Activated T-helper 1 cell treated with anti-CD3 and anti-CD28 coated beads, Interleukin-12 subunit alpha, Interleukin-12 subunit beta, Interleukin-2, Interleukin-4 antibody, amounts not matched to agents 30 ng/mL and 10 ng/mL and 1 ng/mL, durations not matched to agents 14 hours and 24 hours and 36 hours (primary cell): ENCODE results near the gene FBXW4. TPM values are rescaled to one million over a fixed set of nuclear protein-coding genes. Genes with fewer than 3 reads are reported as not detected.

Source experiments
- DNase-seq: peaks from one replicate; pipeline ENCODE4 v3.0.0; 2021; ENCODE audit warnings: low spot score
- H3K27ac Mint-ChIP-seq: one replicate; pipeline ENCODE4 v1.8.0; 2021; ENCODE audit warnings: mild to moderate bottlenecking, mixed read lengths
- H3K27me3 Mint-ChIP-seq: one replicate; pipeline ENCODE4 v1.8.0; 2022; ENCODE audit warnings: mild to moderate bottlenecking, moderate library complexity, mixed read lengths; ENCODE audit not compliant: insufficient read depth
- H3K36me3 Mint-ChIP-seq: one replicate; pipeline ENCODE4 v1.8.0; 2021; ENCODE audit warnings: low read depth, mixed read lengths
- H3K4me1 Mint-ChIP-seq: one replicate; pipeline ENCODE4 v1.8.0; 2021; ENCODE audit warnings: low read depth, mixed read lengths
- H3K4me3 Mint-ChIP-seq: one replicate; pipeline ENCODE4 v1.8.0; 2021; ENCODE audit warnings: mild to moderate bottlenecking, moderate library complexity, mixed read lengths
- H3K9me3 Mint-ChIP-seq: one replicate; pipeline ENCODE4 v1.8.0; 2021; ENCODE audit warnings: mixed read lengths
- intact Hi-C: fragments of 100-400 bp; cut with micrococcal nuclease; formaldehyde crosslinking; loops from one replicate; pipeline ENCODE4 v1.15.1; 2024
- total RNA-seq: library from RNA; stranded (reverse); gene quantifications from 2 replicates; pipeline ENCODE4 v1.2.3, GENCODE V29; 2022

Gene FBXW4
- total RNA-seq, 1 donor from 2014 or later: 29.2 TPM

GRCh38 chr10:101691081-101691480 is 3.9 kb downstream of the FBXW4 start:
- H3K4me3 Mint-ChIP-seq: no peak overlapping the region
- no peaks in the 10 kb centered on the region for H3K9me3 Mint-ChIP-seq
- peaks cover 48% of the 10 kb centered on the region for H3K4me1 Mint-ChIP-seq
- no peak for DNase-seq
- intact Hi-C loops: loop anchor here (10.0 kb wide), 2 partner anchors 336 to 1316 kb away; partner anchors contain the start of gene BTRC
- no peaks in the 10 kb centered on the region for H3K27me3 Mint-ChIP-seq
- H3K36me3 Mint-ChIP-seq: peaks cover 26% of the 10 kb centered on the region
- H3K27ac Mint-ChIP-seq: no peak overlapping the region

- no peak overlapping the region for H3K4me3 Mint-ChIP-seq
- no peak overlapping the region for H3K27ac Mint-ChIP-seq
These were observed 4.5 kb downstream of the FBXW4 start for GRCh38 chr10:101690461-101690860.

GRCh38 chr10:101687071-101687658 is 7.8 kb downstream of the FBXW4 start:
- peaks cover 42% of the 10 kb centered on the region for H3K4me1 Mint-ChIP-seq
- peaks cover 35% of the 10 kb centered on the region for H3K36me3 Mint-ChIP-seq
- H3K27me3 Mint-ChIP-seq: no peaks in the 10 kb centered on the region
- no peak for DNase-seq
- H3K27ac Mint-ChIP-seq: no peak overlapping the region
- intact Hi-C loops: no loop called here
- no peak overlapping the region for H3K4me3 Mint-ChIP-seq
- H3K9me3 Mint-ChIP-seq: no peaks in the 10 kb centered on the region

More at GRCh38 chr10:101690461-101690860, 4.5 kb downstream of the FBXW4 start:
- H3K36me3 Mint-ChIP-seq: peaks cover 26% of the 10 kb centered on the region
- intact Hi-C loops: loop anchor here (10.0 kb wide), 2 partner anchors 336 to 1316 kb away; partner anchors contain the start of gene BTRC
- no peaks in the 10 kb centered on the region for H3K9me3 Mint-ChIP-seq
- H3K4me1 Mint-ChIP-seq: peaks cover 46% of the 10 kb centered on the region
- DNase-seq: no peak
- H3K27me3 Mint-ChIP-seq: no peaks in the 10 kb centered on the region

GRCh38 chr10:101686133-101686925 is 8.6 kb downstream of the FBXW4 start:
- Mint-ChIP-seq H3K36me3 (peaks cover 31% of the 10 kb centered on the region), H3K27me3 (no peaks in the 10 kb centered on the region), H3K27ac (no peak overlapping the region), H3K9me3 (no peaks in the 10 kb centered on the region), H3K4me1 (peaks cover 36% of the 10 kb centered on the region), H3K4me3 (no peak overlapping the region)
- no peak for DNase-seq
- intact Hi-C loops: no loop called here

- Mint-ChIP-seq H3K27ac (no peak overlapping the region), H3K27me3 (no peaks in the 10 kb centered on the region), H3K36me3 (peaks cover 24% of the 10 kb centered on the region), H3K9me3 (no peaks in the 10 kb centered on the region), H3K4me3 (no peak overlapping the region), H3K4me1 (peaks cover 28% of the 10 kb centered on the region)
- intact Hi-C loops: no loop called here
- no peak for DNase-seq
These were observed 10.2 kb downstream of the FBXW4 start for GRCh38 chr10:101684782-101685181.

- Mint-ChIP-seq H3K27ac (no peak overlapping the region), H3K9me3 (no peaks in the 10 kb centered on the region), H3K4me3 (no peak overlapping the region), H3K4me1 (peaks cover 19% of the 10 kb centered on the region), H3K36me3 (peaks cover 19% of the 10 kb centered on the region), H3K27me3 (no peaks in the 10 kb centered on the region)
- no peak for DNase-seq
- intact Hi-C loops: no loop called here
These were observed 11.7 kb downstream of the FBXW4 start for GRCh38 chr10:101683276-101683675.

GRCh38 chr10:101682172-101682825 is 12.7 kb downstream of the FBXW4 start:
- H3K27me3 Mint-ChIP-seq: no peaks in the 10 kb centered on the region
- peaks cover 12% of the 10 kb centered on the region for H3K36me3 Mint-ChIP-seq
- H3K9me3 Mint-ChIP-seq: no peaks in the 10 kb centered on the region
- no peak for DNase-seq
- intact Hi-C loops: no loop called here
- H3K4me1 Mint-ChIP-seq: peaks cover 19% of the 10 kb centered on the region
- H3K4me3 Mint-ChIP-seq: no peak overlapping the region
- no peak overlapping the region for H3K27ac Mint-ChIP-seq

GRCh38 chr10:101676565-101676964 is 18.4 kb downstream of the FBXW4 start:
- Mint-ChIP-seq H3K9me3 (no peaks in the 10 kb centered on the region), H3K27ac (no peak overlapping the region), H3K4me3 (no peak overlapping the region), H3K4me1 (peaks cover 4% of the 10 kb centered on the region), H3K36me3 (peaks cover 33% of the 10 kb centered on the region), H3K27me3 (no peaks in the 10 kb centered on the region)
- DNase-seq: no peak
- intact Hi-C loops: no loop called here

GRCh38 chr10:101675115-101675514 is 19.9 kb downstream of the FBXW4 start:
- intact Hi-C loops: no loop called here
- Mint-ChIP-seq H3K4me3 (no peak overlapping the region), H3K27ac (no peak overlapping the region), H3K36me3 (peaks cover 43% of the 10 kb centered on the region), H3K4me1 (peaks cover 18% of the 10 kb centered on the region), H3K27me3 (no peaks in the 10 kb centered on the region), H3K9me3 (no peaks in the 10 kb centered on the region)
- no peak for DNase-seq

- no peak overlapping the region for H3K4me3 Mint-ChIP-seq
- peaks cover 18% of the 10 kb centered on the region for H3K4me1 Mint-ChIP-seq
- intact Hi-C loops: no loop called here
- H3K36me3 Mint-ChIP-seq: peaks cover 54% of the 10 kb centered on the region
- no peaks in the 10 kb centered on the region for H3K27me3 Mint-ChIP-seq
- H3K9me3 Mint-ChIP-seq: no peaks in the 10 kb centered on the region
- no peak overlapping the region for H3K27ac Mint-ChIP-seq
- no peak for DNase-seq
These were observed 22.4 kb downstream of the FBXW4 start for GRCh38 chr10:101672536-101672935.

- Mint-ChIP-seq H3K9me3 (no peaks in the 10 kb centered on the region), H3K36me3 (peaks cover 47% of the 10 kb centered on the region)
- intact Hi-C loops: no loop called here
These were observed 23.5 kb downstream of the FBXW4 start for GRCh38 chr10:101671453-101671852.

GRCh38 chr10:101670635-101671034 is 24.3 kb downstream of the FBXW4 start:
- peaks cover 18% of the 10 kb centered on the region for H3K4me1 Mint-ChIP-seq
- DNase-seq: no peak
- H3K9me3 Mint-ChIP-seq: no peaks in the 10 kb centered on the region
- no peaks in the 10 kb centered on the region for H3K27me3 Mint-ChIP-seq
- no peak overlapping the region for H3K27ac Mint-ChIP-seq
- H3K36me3 Mint-ChIP-seq: peaks cover 47% of the 10 kb centered on the region
- H3K4me3 Mint-ChIP-seq: no peak overlapping the region
- intact Hi-C loops: no loop called here

More at GRCh38 chr10:101671453-101671852, 23.5 kb downstream of the FBXW4 start:
- no peaks in the 10 kb centered on the region for H3K27me3 Mint-ChIP-seq
- H3K4me3 Mint-ChIP-seq: no peak overlapping the region
- H3K4me1 Mint-ChIP-seq: peaks cover 18% of the 10 kb centered on the region
- DNase-seq: no peak
- no peak overlapping the region for H3K27ac Mint-ChIP-seq

- Mint-ChIP-seq H3K4me3 (no peak overlapping the region), H3K36me3 (peaks cover 48% of the 10 kb centered on the region), H3K27ac (no peak overlapping the region), H3K27me3 (no peaks in the 10 kb centered on the region), H3K4me1 (peaks cover 18% of the 10 kb centered on the region), H3K9me3 (no peaks in the 10 kb centered on the region)
- no peak for DNase-seq
- intact Hi-C loops: no loop called here
These were observed 25.8 kb downstream of the FBXW4 start for GRCh38 chr10:101669181-101669580.
